Trophoblast cell (in vitro differentiated cells and primary cell): Measurements from ENCODE around the gene NTM.
"Not testable (repeated sequence)": the region's sequence is repeated elsewhere in the genome, so short reads cannot be mapped to it uniquely, and the experiment has no call there.

Experiments used
- DNase-seq, 2 donors: peaks; one replicate each; pipeline ENCODE4 v3.0.0-alpha.2; 2016
- H2AFZ ChIP-seq: 2 replicates; pipeline ENCODE4 v1.6.1; 2013; ENCODE audit warnings: low read length, moderate library complexity, mild to moderate bottlenecking; ENCODE audit not compliant: insufficient read depth, poor library complexity
- H2AK5ac ChIP-seq: 2 replicates; pipeline ENCODE4 v1.6.1; 2013; ENCODE audit warnings: mild to moderate bottlenecking, low read length
- H2BK120ac ChIP-seq: 2 replicates; pipeline ENCODE4 v1.6.1; 2013; ENCODE audit warnings: low read length, mild to moderate bottlenecking, moderate library complexity; ENCODE audit not compliant: insufficient read depth, poor library complexity
- H2BK12ac ChIP-seq: 2 replicates; pipeline ENCODE4 v1.6.1; 2013; ENCODE audit warnings: mild to moderate bottlenecking, low read length, moderate library complexity
- H2BK5ac ChIP-seq: 2 replicates; pipeline ENCODE4 v1.6.1; 2013; ENCODE audit warnings: low read length, low read depth, moderate library complexity, mild to moderate bottlenecking; ENCODE audit not compliant: poor library complexity
- H3K14ac ChIP-seq: 2 replicates; pipeline ENCODE4 v1.6.1; 2013; ENCODE audit warnings: mild to moderate bottlenecking, low read length
- H3K18ac ChIP-seq: 2 replicates; pipeline ENCODE4 v1.6.1; 2013; ENCODE audit warnings: mild to moderate bottlenecking, low read length
- H3K23ac ChIP-seq: 2 replicates; pipeline ENCODE4 v1.6.1; 2013; ENCODE audit warnings: low read length
- H3K27ac ChIP-seq: 2 replicates; pipeline ENCODE4 v1.5.1; 2013; ENCODE audit warnings: low read depth, mild to moderate bottlenecking, inconsistent platforms, low read length, moderate library complexity
- H3K27me3 ChIP-seq: 2 replicates; pipeline ENCODE4 v1.6.1; 2013; ENCODE audit warnings: inconsistent platforms, mild to moderate bottlenecking, low read length, moderate library complexity; ENCODE audit not compliant: insufficient read depth
- H3K36me3 ChIP-seq, 2 experiments: 1 replicate in 1 of 2; 2 replicates in 1 of 2; pipeline ENCODE4 v1.6.1; 2013; ENCODE audit warnings: low read length in 2 of 2, mild to moderate bottlenecking in 2 of 2, moderate library complexity in 1 of 2; ENCODE audit not compliant: insufficient read depth in 2 of 2, control insufficient read depth in 1 of 2
- H3K4ac ChIP-seq: 2 replicates; pipeline ENCODE4 v1.6.1; 2013; ENCODE audit warnings: low read depth, mild to moderate bottlenecking, low read length, moderate library complexity
- H3K4me1 ChIP-seq, 2 experiments: 1 replicate in 1 of 2; 2 replicates in 1 of 2; pipeline ENCODE4 v1.6.1; 2013; ENCODE audit warnings: low read length in 2 of 2, mild to moderate bottlenecking in 2 of 2, moderate library complexity in 1 of 2; ENCODE audit not compliant: insufficient read depth in 2 of 2, control insufficient read depth in 1 of 2
- H3K4me2 ChIP-seq: 2 replicates; pipeline ENCODE4 v1.6.1; 2013; ENCODE audit warnings: inconsistent platforms, mild to moderate bottlenecking, low read length, moderate library complexity
- H3K4me3 ChIP-seq: 2 replicates; pipeline ENCODE4 v1.5.1; 2013; ENCODE audit warnings: mild to moderate bottlenecking, low read depth, low read length, inconsistent platforms
- H3K79me1 ChIP-seq: one replicate; pipeline ENCODE4 v1.6.1; 2013; ENCODE audit warnings: low read length
- H3K79me2 ChIP-seq: 2 replicates; pipeline ENCODE4 v1.6.1; 2013; ENCODE audit warnings: low read length, mild to moderate bottlenecking; ENCODE audit not compliant: control insufficient read depth, insufficient read depth, poor library complexity
- H3K9ac ChIP-seq: 2 replicates; pipeline ENCODE4 v1.6.1; 2013; ENCODE audit warnings: mild to moderate bottlenecking, low read length
- H3K9me3 ChIP-seq: 2 replicates; pipeline ENCODE4 v1.6.1; 2013; ENCODE audit warnings: low read depth, mild to moderate bottlenecking, control low read depth, inconsistent platforms, low read length; ENCODE audit not compliant: insufficient read depth
- H4K12ac ChIP-seq: 2 replicates; pipeline ENCODE4 v1.6.1; 2013; ENCODE audit warnings: low read depth, mild to moderate bottlenecking, low read length, moderate library complexity
- H4K8ac ChIP-seq: 2 replicates; pipeline ENCODE4 v1.6.1; 2013; ENCODE audit warnings: low read depth, mild to moderate bottlenecking, low read length, moderate library complexity
- H4K91ac ChIP-seq: one replicate; pipeline ENCODE4 v1.6.1; 2013; ENCODE audit warnings: low read depth, mild to moderate bottlenecking, low read length, moderate library complexity
- WGBS: extraction: QIAGEN DNeasy Blood & Tissue Kit; methylation state at CpG from one replicate; pipeline ENCODE4 v1.1.7; 2013; ENCODE audit warnings: missing lambda C conversion rate; ENCODE audit not compliant: insufficient read length, insufficient coverage; ENCODE audit errors: extremely low coverage; 5-methylcytosine and 5-hydroxymethylcytosine counted together

The NTM gene

DNA sequence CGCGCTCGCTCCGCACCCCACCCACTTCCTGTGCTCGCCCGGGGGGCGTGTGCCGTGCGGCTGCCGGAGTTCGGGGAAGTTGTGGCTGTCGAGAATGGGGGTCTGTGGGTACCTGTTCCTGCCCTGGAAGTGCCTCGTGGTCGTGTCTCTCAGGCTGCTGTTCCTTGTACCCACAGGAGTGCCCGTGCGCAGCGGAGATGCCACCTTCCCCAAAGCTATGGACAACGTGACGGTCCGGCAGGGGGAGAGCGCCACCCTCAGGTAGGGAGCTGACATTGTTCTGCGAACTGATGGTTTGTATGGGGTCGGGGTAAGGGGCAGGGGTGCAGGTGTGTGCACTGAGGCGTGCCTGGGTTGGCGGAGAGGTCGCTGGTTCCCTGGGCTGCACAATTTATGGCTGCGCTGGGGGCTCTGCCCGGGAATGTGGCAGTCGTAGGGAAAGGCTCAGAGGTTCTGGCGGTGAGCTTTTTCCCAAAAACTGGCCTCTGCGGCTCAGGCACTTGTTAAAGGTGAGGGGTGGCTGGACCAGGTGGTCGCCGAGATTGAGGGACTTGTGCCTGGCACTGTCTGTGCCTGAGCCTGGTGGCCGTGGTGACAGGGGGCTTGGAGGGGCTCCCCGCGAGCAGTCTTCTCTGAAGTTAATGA is 541.1 kb downstream of the NTM start:
- H2BK120ac ChIP-seq, H4K12ac ChIP-seq, DNase-seq, H3K9me3 ChIP-seq, H4K8ac ChIP-seq, H3K14ac ChIP-seq, H3K4me1 ChIP-seq, H3K23ac ChIP-seq, H3K4ac ChIP-seq, H3K27ac ChIP-seq, H3K36me3 ChIP-seq, H2BK5ac ChIP-seq, H3K18ac ChIP-seq, H3K9ac ChIP-seq, H3K79me2 ChIP-seq, H2BK12ac ChIP-seq, H2AFZ ChIP-seq, H3K4me3 ChIP-seq, H3K79me1 ChIP-seq, H4K91ac ChIP-seq, H2AK5ac ChIP-seq: not testable (repeated sequence)
- Histone ChIP-seq H3K27me3 (peaks cover 25% of the 10 kb centered on the region), H3K4me2 (peak overlapping the region; percentile 74)
- WGBS = no CpG with 5 or more reads among the region's 36 CpGs

DNA sequence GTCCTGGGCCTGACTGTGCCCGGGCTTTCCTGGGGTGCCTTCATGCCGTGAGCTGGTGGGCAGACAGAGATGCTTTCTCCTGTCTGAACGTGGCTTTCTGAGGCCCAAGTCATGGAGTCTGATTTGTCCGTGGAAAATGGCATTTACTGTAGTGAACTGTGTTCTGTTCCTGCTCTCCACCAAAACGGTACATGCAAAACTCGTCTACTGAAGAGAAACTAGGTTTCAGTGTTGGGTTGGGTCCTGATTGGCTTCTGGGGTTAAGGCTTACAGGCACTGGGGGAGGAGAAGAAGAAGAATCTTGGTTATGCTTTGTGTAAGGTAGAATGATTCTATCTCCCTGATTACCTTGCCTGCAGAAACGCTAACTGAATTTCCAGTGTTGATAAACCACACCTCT is 541.7 kb downstream of the NTM start:
- Histone ChIP-seq H3K18ac (no peak overlapping the region), H3K36me3 (no peaks in the 10 kb centered on the region), H3K4ac (no peak overlapping the region), H4K12ac (no peak overlapping the region), H3K27me3 (peaks cover 25% of the 10 kb centered on the region), H2BK5ac (no peak overlapping the region), H3K79me2 (no peaks in the 10 kb centered on the region), H2AK5ac (no peak overlapping the region), H3K9me3 (peaks cover 2% of the 10 kb centered on the region), H4K91ac (no peak overlapping the region), H3K23ac (no peak overlapping the region), H2BK12ac (no peak overlapping the region), H2BK120ac (no peak overlapping the region), H3K4me3 (no peak overlapping the region), H3K9ac (no peak overlapping the region), H3K79me1 (no peaks in the 10 kb centered on the region), H2AFZ (no peak overlapping the region), H3K14ac (no peak overlapping the region), H4K8ac (no peak overlapping the region), H3K4me1 (peaks cover 7 to 8% of the 10 kb centered on the region in 2 experiments), H3K4me2 (no peak overlapping the region), H3K27ac (no peak overlapping the region)
- no CpG with 5 or more reads among the region's 7 CpGs for WGBS
- DNase-seq = peak in 1 of 2 donors; percentile 7

DNA sequence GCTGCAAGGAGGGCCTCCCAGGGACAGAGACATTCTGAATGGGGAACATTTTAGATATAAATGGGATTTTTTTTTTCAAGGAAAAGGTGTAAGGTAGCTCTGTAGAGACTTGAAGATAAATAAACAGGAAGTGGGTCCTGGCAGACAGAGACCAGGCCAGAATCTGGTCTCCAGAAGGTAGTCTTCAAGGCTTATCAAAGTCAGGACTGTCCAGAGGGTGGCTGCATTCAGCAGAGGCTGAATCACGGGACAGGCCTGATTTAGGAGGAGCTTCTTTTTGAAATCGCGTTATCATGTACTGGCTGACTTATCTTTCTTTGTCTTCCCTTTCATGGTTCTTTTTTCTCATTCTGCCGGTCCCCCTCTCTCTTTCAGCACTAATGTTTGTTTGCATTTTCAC is 542.9 kb downstream of the NTM start:
- H3K4ac ChIP-seq = no peak overlapping the region
- WGBS = no CpG with 5 or more reads among the region's 4 CpGs
- H3K4me3 ChIP-seq = no peak overlapping the region
- no peak overlapping the region for H3K14ac ChIP-seq
- no peak overlapping the region for H4K91ac ChIP-seq
- H3K4me1 ChIP-seq = peaks cover 7 to 8% of the 10 kb centered on the region in 2 experiments
- H2BK120ac ChIP-seq = no peak overlapping the region
- no peaks in the 10 kb centered on the region for H3K79me1 ChIP-seq
- H3K23ac ChIP-seq = no peak overlapping the region
- H3K27me3 ChIP-seq = peaks cover 25% of the 10 kb centered on the region
- peaks cover 2% of the 10 kb centered on the region for H3K9me3 ChIP-seq
- H4K12ac ChIP-seq = no peak overlapping the region
- no peak overlapping the region for H2AFZ ChIP-seq
- no peak overlapping the region for H2AK5ac ChIP-seq
- H3K18ac ChIP-seq = no peak overlapping the region
- H3K36me3 ChIP-seq = no peaks in the 10 kb centered on the region
- no peak overlapping the region for H4K8ac ChIP-seq
- H3K79me2 ChIP-seq = no peaks in the 10 kb centered on the region
- no peak overlapping the region for H2BK12ac ChIP-seq
- no peak for DNase-seq
- no peak overlapping the region for H3K4me2 ChIP-seq
- no peak overlapping the region for H3K27ac ChIP-seq
- H3K9ac ChIP-seq = no peak overlapping the region
- no peak overlapping the region for H2BK5ac ChIP-seq

DNA sequence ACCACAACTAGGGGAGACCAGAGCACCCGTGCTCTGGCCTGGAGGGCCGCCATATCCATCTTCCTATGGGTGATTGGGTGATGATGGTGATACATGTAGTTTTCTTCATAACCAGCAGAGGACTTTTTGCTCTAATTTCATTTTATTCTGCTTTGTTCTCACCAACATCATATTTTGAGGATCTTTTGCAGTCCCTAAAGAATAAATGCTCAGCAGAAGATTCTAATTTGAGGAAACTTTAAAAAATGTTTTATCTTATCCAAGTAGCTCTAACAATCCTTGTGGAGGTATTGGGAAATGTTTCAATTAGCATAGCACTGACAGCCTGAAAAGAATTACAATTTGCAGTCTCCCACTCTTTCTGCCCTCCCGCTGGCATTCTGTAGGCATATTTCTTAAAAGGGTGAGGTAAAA is 544.0 kb downstream of the NTM start:
- no peak overlapping the region for H2BK120ac ChIP-seq

More for the DNA sequence above, 544.0 kb downstream of the NTM start:
- H4K8ac ChIP-seq = no peak overlapping the region
- no peaks in the 10 kb centered on the region for H3K79me1 ChIP-seq
- H4K91ac ChIP-seq = no peak overlapping the region
- H2AK5ac ChIP-seq = no peak overlapping the region
- no peak overlapping the region for H3K18ac ChIP-seq
- WGBS = no CpG with 5 or more reads among the region's 3 CpGs
- peaks cover 7 to 8% of the 10 kb centered on the region in 2 experiments for H3K4me1 ChIP-seq
- no peak overlapping the region for H3K23ac ChIP-seq
- H3K4ac ChIP-seq = no peak overlapping the region
- H3K9me3 ChIP-seq = peaks cover 2% of the 10 kb centered on the region
- no peak overlapping the region for H3K4me3 ChIP-seq
- H3K9ac ChIP-seq = no peak overlapping the region
- no peak overlapping the region for H3K27ac ChIP-seq
- no peak overlapping the region for H4K12ac ChIP-seq
- no peak overlapping the region for H3K4me2 ChIP-seq
- H2BK5ac ChIP-seq = no peak overlapping the region
- H3K79me2 ChIP-seq = no peaks in the 10 kb centered on the region
- H2AFZ ChIP-seq = no peak overlapping the region
- peaks cover 24% of the 10 kb centered on the region for H3K27me3 ChIP-seq
- H3K36me3 ChIP-seq = no peaks in the 10 kb centered on the region
- no peak overlapping the region for H2BK12ac ChIP-seq
- no peak overlapping the region for H3K14ac ChIP-seq
- no peak for DNase-seq
